ENCODE results near the gene RPS28.

DNA sequence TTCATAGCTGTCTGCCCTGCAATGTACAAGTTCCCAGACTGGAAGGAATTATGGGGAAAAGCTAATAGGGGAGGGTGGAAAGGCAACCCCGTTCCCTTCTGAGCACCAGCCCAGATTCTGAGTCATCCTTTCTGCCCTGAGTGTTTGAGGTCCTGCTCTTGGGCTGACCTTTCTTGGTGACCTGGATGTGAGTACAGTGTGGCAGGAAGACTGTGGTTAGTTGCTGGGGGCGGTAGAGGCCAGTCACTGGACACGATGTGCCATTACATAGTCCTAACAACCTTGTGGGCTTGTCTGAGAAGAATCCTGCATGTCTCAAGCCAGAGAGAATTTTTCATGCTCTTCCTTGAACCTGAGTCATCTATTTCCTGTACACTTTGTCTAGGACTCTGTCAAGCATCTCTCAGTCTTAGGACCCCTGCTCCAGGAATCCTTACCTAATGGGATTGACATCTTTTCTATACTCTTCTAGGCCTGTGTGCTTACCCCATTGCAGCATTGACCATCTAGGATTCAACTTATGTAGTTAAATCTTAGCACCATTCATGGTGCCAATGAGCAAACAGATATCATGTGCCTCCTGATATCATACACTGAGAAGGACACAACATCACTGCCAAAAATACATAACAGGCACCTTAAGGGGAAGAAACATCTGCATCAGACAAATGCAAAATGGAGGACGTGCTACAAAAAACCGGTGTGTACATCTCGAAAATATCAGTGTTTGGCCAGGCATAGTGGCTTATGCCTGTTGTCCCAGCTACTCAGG, 34.5 kb downstream of the RPS28 start:
- no peak for TF ChIP-seq ISL1 (CRISPR knock-in tag; IDR thresholded peaks at IDR 0.05)
- TF ChIP-seq OSR1 (CRISPR knock-in tag; IDR thresholded peaks at IDR 0.05), result no peak
- TF ChIP-seq, protein P1, sequence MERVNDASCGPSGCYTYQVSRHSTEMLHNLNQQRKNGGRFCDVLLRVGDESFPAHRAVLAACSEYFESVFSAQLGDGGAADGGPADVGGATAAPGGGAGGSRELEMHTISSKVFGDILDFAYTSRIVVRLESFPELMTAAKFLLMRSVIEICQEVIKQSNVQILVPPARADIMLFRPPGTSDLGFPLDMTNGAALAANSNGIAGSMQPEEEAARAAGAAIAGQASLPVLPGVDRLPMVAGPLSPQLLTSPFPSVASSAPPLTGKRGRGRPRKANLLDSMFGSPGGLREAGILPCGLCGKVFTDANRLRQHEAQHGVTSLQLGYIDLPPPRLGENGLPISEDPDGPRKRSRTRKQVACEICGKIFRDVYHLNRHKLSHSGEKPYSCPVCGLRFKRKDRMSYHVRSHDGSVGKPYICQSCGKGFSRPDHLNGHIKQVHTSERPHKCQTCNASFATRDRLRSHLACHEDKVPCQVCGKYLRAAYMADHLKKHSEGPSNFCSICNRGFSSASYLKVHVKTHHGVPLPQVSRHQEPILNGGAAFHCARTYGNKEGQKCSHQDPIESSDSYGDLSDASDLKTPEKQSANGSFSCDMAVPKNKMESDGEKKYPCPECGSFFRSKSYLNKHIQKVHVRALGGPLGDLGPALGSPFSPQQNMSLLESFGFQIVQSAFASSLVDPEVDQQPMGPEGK (CRISPR knock-in tag; IDR thresholded peaks at IDR 0.05; ENCODE audit: borderline replicate concordance), result no peak
- TF ChIP-seq ZFP30 (CRISPR knock-in tag; IDR thresholded peaks at IDR 0.05), result no peak
- TF ChIP-seq, protein P2, sequence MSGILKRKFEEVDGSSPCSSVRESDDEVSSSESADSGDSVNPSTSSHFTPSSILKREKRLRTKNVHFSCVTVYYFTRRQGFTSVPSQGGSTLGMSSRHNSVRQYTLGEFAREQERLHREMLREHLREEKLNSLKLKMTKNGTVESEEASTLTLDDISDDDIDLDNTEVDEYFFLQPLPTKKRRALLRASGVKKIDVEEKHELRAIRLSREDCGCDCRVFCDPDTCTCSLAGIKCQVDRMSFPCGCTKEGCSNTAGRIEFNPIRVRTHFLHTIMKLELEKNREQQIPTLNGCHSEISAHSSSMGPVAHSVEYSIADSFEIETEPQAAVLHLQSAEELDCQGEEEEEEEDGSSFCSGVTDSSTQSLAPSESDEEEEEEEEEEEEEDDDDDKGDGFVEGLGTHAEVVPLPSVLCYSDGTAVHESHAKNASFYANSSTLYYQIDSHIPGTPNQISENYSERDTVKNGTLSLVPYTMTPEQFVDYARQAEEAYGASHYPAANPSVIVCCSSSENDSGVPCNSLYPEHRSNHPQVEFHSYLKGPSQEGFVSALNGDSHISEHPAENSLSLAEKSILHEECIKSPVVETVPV (CRISPR knock-in tag; IDR thresholded peaks at IDR 0.05), result no peak
- TF ChIP-seq TCF4 (CRISPR knock-in tag; IDR thresholded peaks at IDR 0.05; ENCODE audit: borderline replicate concordance), result no peak
- TF ChIP-seq, protein P3, sequence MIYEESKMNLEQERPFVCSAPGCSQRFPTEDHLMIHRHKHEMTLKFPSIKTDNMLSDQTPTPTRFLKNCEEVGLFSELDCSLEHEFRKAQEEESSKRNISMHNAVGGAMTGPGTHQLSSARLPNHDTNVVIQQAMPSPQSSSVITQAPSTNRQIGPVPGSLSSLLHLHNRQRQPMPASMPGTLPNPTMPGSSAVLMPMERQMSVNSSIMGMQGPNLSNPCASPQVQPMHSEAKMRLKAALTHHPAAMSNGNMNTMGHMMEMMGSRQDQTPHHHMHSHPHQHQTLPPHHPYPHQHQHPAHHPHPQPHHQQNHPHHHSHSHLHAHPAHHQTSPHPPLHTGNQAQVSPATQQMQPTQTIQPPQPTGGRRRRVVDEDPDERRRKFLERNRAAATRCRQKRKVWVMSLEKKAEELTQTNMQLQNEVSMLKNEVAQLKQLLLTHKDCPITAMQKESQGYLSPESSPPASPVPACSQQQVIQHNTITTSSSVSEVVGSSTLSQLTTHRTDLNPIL (CRISPR knock-in tag; IDR thresholded peaks at IDR 0.05; ENCODE audit: low read depth), result no peak
- TF ChIP-seq TOX (CRISPR knock-in tag; IDR thresholded peaks at IDR 0.05; ENCODE audit: borderline replicate concordance), result no peak
- TF ChIP-seq PPARA (CRISPR knock-in tag; IDR thresholded peaks at IDR 0.05; ENCODE audit: borderline replicate concordance), result no peak
- no peak for TF ChIP-seq ZFP3 (CRISPR knock-in tag; IDR thresholded peaks at IDR 0.05)
- no peak for TF ChIP-seq ARNTL (CRISPR knock-in tag; IDR thresholded peaks at IDR 0.05; ENCODE audit: borderline replicate concordance, low read depth)
- TF ChIP-seq CSDC2 (CRISPR knock-in tag; IDR thresholded peaks at IDR 0.05), result no peak
